Epithelial cell of proximal tubule (primary cell): ENCODE measurements around the gene GAS7. TPM values are rescaled to one million over a fixed set of nuclear protein-coding genes. Genes with fewer than 3 reads are reported as not detected.
A peak's percentile ranks its signal among the peaks of the same experiment; 100 is the strongest.

ENCODE experiments used
- DNase-seq: peaks from one replicate; pipeline ENCODE4 v3.0.0-alpha.2; 2011; ENCODE audit warnings: low read depth
- H3K4me3 ChIP-seq: 2 replicates; pipeline ENCODE4 v1.5.1; 2011; ENCODE audit warnings: low read depth, mild to moderate bottlenecking, low read length
- total RNA-seq: library from RNA; depleted of rRNA; stranded (reverse); fragments of >200 nt; gene quantifications from 2 replicates; pipeline ENCODE4 v1.2.3, GENCODE V29; 2015
- TF ChIP-seq, protein P1 (sequence below): conservative IDR thresholded peaks from 2 replicates; pipeline ENCODE4 v1.5.1; 2012; ENCODE audit warnings: low read depth, mild to moderate bottlenecking, low read length

The GAS7 gene
- total RNA-seq, 1 donor from 2014 or later: 2.5 TPM

DNA sequence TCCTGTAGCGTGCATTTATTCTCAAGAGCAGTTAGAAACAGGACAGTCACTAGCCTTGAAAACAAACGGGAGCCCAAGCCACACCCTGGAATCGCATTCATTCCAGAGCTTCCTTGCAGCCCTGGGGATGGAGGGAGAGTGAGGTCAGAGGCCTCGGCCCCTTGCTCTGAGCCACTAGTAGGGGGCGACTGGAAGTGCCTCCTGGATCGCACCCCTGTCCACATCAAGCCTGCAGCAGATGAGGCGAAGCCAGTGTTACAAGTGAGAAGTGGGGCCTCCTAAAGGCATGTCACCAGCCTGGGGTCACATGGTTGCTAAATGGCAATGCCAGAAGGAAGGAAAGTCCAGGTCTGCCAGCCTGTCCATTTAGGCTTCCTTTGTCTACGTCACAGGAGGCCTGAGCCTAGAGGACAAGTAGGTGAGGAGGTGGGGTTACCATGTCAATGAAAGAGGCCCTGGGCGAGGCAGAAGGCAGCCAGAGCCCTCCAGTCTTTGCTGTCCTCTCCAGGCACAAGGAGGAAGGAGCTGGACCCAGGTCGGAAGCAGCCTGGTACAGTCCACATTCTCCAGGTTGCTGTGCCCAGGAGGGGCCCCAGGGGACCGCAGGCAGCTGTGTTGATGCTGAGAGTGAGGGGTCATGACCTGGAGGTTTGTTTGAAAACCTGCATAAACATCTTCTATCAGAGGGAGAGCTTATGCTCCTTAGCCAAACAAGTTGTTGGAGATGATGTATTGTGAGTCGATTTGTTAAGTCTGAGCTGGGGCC is 290.3 kb downstream of the GAS7 start:
- DNase-seq: no peak
- H3K4me3 ChIP-seq: no peak overlapping the region
- TF ChIP-seq, protein P1, sequence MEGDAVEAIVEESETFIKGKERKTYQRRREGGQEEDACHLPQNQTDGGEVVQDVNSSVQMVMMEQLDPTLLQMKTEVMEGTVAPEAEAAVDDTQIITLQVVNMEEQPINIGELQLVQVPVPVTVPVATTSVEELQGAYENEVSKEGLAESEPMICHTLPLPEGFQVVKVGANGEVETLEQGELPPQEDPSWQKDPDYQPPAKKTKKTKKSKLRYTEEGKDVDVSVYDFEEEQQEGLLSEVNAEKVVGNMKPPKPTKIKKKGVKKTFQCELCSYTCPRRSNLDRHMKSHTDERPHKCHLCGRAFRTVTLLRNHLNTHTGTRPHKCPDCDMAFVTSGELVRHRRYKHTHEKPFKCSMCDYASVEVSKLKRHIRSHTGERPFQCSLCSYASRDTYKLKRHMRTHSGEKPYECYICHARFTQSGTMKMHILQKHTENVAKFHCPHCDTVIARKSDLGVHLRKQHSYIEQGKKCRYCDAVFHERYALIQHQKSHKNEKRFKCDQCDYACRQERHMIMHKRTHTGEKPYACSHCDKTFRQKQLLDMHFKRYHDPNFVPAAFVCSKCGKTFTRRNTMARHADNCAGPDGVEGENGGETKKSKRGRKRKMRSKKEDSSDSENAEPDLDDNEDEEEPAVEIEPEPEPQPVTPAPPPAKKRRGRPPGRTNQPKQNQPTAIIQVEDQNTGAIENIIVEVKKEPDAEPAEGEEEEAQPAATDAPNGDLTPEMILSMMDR: no peak

DNA sequence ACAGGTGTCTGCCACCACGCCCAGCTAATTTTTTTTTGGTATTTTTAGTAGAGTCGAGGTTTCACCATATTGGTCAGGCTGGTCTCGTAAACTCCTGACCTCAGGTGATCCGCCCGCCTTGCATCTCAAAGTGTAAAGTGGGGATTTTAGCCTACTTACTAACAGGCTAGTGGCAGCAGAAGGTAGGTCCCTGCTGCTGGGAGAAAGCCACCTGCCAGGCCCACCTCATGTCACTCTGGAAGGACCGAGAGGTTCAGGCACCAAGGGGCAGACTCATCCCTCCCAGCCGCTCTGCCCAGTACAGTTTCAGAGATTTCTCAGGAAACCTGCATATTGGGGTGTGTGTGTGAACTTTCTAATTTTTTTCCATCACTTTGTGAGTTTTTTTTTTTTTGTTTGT is 291.3 kb downstream of the GAS7 start:
- H3K4me3 ChIP-seq: no peak overlapping the region
- DNase-seq: no peak
- TF ChIP-seq, protein P1: no peak

DNA sequence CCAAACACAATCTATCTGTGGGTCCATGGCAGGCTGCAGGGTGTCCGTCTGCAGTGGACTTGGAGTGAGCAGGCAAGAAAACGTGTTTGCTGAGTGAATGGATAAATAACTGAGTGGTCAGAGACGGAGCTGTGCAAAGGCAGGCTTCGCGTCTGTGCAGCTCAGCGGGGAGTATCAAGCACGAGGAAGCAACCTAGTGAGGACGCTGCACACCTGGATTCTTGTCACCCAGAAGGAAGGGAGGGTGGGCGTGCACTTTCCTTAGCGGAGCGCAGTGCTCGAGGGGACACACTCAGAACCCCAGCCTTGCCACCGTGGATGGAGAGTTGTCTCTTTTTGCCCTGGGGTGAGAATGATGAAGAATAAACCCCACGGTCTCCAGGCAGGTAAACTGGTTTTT is 291.8 kb downstream of the GAS7 start:
- no peak overlapping the region for H3K4me3 ChIP-seq
- no peak for DNase-seq
- TF ChIP-seq, protein P1: no peak

DNA sequence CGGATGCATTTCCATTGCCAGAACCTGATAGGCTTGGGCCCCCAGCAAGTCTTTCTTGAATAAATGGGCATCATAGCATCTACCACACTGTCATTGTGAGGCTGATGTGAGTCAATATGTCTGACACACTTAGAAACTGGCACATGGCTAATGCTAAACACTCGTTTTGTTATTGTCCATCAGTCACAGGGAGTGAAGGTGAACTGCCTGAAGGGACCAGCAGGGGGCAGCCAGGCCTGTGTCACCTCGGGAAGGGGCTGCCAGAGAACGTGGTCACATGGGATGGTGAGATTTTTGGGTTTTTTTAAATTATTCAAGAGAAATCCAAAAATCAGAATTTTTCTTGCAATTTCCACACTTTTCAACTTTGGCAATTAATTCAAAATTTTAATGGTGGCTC is 292.5 kb downstream of the GAS7 start:
- H3K4me3 ChIP-seq: no peak overlapping the region
- no peak for DNase-seq
- TF ChIP-seq, protein P1: peak; percentile 58

DNA sequence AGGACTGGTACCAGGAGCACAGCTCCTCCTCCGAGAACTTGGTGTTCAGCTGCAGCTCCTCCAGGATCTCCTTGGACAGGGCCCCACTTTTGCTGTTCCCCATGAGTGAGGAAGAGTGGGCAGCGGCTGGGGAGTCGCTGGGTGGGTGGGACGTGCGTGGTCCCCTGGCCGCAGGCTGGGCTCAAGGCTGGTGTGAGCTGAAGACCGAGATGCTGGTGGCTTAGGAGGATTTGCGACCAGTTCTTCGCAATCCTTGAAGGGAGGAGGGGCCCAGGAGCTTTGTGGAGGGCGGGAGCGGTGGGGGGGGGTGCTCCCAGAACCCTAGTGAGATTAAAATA is 293.4 kb downstream of the GAS7 start, which contains the start of gene RCVRN:
RCVRN (minus strand) TSS at position 194 of the 338 bp plus-strand sequence; CDS start at position 103, 91 bp downstream.
- TF ChIP-seq, protein P1: no peak
- DNase-seq: no peak
- H3K4me3 ChIP-seq: no peak within 1 kb of the TSS

DNA sequence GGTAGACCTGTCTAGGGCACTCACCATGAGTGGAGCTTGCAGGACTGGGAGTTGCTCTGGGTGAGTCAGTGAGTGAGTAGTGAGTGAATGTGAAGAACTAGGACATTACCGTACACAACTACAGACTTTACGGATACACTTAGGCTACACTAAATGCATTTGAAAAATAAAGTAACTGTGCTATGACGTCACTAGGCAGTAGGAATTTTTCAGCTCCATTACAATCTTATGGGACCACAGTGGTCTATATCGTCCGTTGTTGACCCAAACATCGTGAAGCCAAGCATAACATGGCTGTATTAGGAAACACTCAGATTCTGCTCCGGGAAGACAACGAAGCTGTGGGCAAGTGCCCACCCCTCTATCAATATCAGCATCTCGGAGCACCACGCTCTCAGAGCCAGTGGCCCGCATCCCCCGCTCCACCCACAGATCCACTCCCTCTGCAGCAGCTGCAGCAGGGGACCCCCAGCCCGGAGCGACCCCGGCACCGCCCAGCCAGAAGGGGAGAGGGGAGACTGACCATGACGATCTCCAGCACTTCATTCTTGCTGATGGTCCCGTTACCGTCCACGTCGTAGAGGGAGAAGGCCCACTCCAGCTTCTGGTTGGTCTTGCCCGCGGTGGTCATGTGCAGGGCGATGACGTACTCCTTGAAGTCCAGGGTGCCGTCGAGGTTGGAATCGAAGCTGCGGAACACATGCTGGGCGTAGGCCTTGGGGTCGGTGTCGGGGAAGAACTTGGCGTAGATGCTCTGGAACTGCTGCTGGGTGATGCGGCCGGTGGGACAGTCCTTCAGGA is 293.9 kb downstream of the GAS7 start:
- no peak for DNase-seq
- no peak overlapping the region for H3K4me3 ChIP-seq
- TF ChIP-seq, protein P1: no peak
